Loucy (cell line): ENCODE results near the gene PDCL3.

Source experiments
- H2AFZ ChIP-seq: fragments of 200-600 bp; sonication (generic); 2 replicates; pipeline ENCODE4 v1.6.0; 2016; ENCODE audit warnings: antibody characterized with exemption, mild to moderate bottlenecking, low read length, moderate library complexity
- H3F3A ChIP-seq: fragments of 200-600 bp; 2 replicates; pipeline ENCODE4 v1.6.0; 2016; ENCODE audit warnings: antibody characterized with exemption, low read depth, mild to moderate bottlenecking
- H3K27me3 ChIP-seq: fragments of 200-600 bp; sonication (generic); 2 replicates; pipeline ENCODE4 v1.6.1; 2014; ENCODE audit warnings: low read length, mild to moderate bottlenecking; ENCODE audit not compliant: insufficient read depth, poor library complexity, severe bottlenecking
- H3K36me3 ChIP-seq: fragments of 200-600 bp; sonication (generic); 2 replicates; pipeline ENCODE4 v1.6.1; 2016; ENCODE audit warnings: low read length; ENCODE audit not compliant: insufficient read depth
- H3K4me1 ChIP-seq: fragments of 200-600 bp; sonication (generic); 2 replicates; pipeline ENCODE4 v1.5.1; 2014; ENCODE audit warnings: low read length, mild to moderate bottlenecking; ENCODE audit not compliant: insufficient read depth, poor library complexity, severe bottlenecking
- H3K4me2 ChIP-seq: fragments of 200-600 bp; sonication (generic); 2 replicates; pipeline ENCODE4 v1.6.0; 2014; ENCODE audit warnings: antibody characterized with exemption, low read length, low read depth, mild to moderate bottlenecking; ENCODE audit not compliant: poor library complexity, severe bottlenecking
- H3K4me3 ChIP-seq: fragments of 200-600 bp; sonication (generic); 2 replicates; pipeline ENCODE4 v1.5.1; 2014; ENCODE audit warnings: low read length, mild to moderate bottlenecking, mixed read lengths; ENCODE audit not compliant: poor library complexity, severe bottlenecking
- H3K79me2 ChIP-seq: fragments of 200-600 bp; sonication (generic); 2 replicates; pipeline ENCODE4 v1.6.1; 2014; ENCODE audit warnings: low read length; ENCODE audit not compliant: insufficient read depth
- H3K9ac ChIP-seq: fragments of 200-600 bp; sonication (generic); 2 replicates; pipeline ENCODE4 v1.6.0; 2014; ENCODE audit warnings: mild to moderate bottlenecking, low read depth, low read length, moderate library complexity; ENCODE audit not compliant: poor library complexity, severe bottlenecking
- H3K9me2 ChIP-seq: fragments of 200-600 bp; sonication (generic); replicated peaks from 2 replicates; pipeline ENCODE4 v1.6.1; 2016; ENCODE audit warnings: low read depth, low read length, mixed read lengths
- H3K9me3 ChIP-seq: fragments of 200-600 bp; sonication (generic); 2 replicates; pipeline ENCODE4 v1.6.1; 2014; ENCODE audit warnings: mild to moderate bottlenecking, antibody characterized with exemption, low read length, low read depth; ENCODE audit not compliant: insufficient read depth
- H4K20me1 ChIP-seq: fragments of 200-600 bp; sonication (generic); 2 replicates; pipeline ENCODE4 v1.6.0; 2014; ENCODE audit warnings: antibody characterized with exemption, low read length, mild to moderate bottlenecking; ENCODE audit not compliant: insufficient read depth, poor library complexity, severe bottlenecking
- CTCF ChIP-seq: fragments of 200-600 bp; sonication (generic); conservative IDR thresholded peaks from 2 replicates; pipeline ENCODE4 v1.5.1; 2014; ENCODE audit warnings: mild to moderate bottlenecking, antibody characterized with exemption, low read length
- EZH2phosphoT487 ChIP-seq: fragments of 200-600 bp; IDR thresholded peaks from 2 replicates; pipeline ENCODE4 v1.6.1; 2018; ENCODE audit warnings: antibody characterized with exemption, mild to moderate bottlenecking, moderate library complexity, borderline replicate concordance

The PDCL3 gene

GRCh38 chr2:100518801-100519200, 44.0 kb upstream of the PDCL3 start:
- no peaks in the 10 kb centered on the region for H4K20me1 ChIP-seq
- H3K79me2 ChIP-seq = no peaks in the 10 kb centered on the region
- H3K9me2 ChIP-seq = no peaks in the 10 kb centered on the region
- no peaks in the 10 kb centered on the region for H3K36me3 ChIP-seq
- H3K9me3 ChIP-seq = no peaks in the 10 kb centered on the region
- no peaks in the 10 kb centered on the region for H3K4me1 ChIP-seq
- no peak overlapping the region for H2AFZ ChIP-seq
- no peaks in the 10 kb centered on the region for H3F3A ChIP-seq
- no peak overlapping the region for H3K4me3 ChIP-seq
- TF ChIP-seq CTCF = no peak
- no peak for TF ChIP-seq EZH2phosphoT487
- no peak overlapping the region for H3K4me2 ChIP-seq
- H3K9ac ChIP-seq = no peak overlapping the region
- H3K27me3 ChIP-seq = no peaks in the 10 kb centered on the region

- no peaks in the 10 kb centered on the region for H3K79me2 ChIP-seq
- H3K9me2 ChIP-seq = no peaks in the 10 kb centered on the region
- H2AFZ ChIP-seq = no peak overlapping the region
- H3K9me3 ChIP-seq = no peaks in the 10 kb centered on the region
- H4K20me1 ChIP-seq = no peaks in the 10 kb centered on the region
- H3K27me3 ChIP-seq = no peaks in the 10 kb centered on the region
- no peaks in the 10 kb centered on the region for H3K4me1 ChIP-seq
- H3K4me3 ChIP-seq = no peak overlapping the region
- TF ChIP-seq CTCF (no peak), EZH2phosphoT487 (no peak)
- no peak overlapping the region for H3K4me2 ChIP-seq
- no peaks in the 10 kb centered on the region for H3K36me3 ChIP-seq
- no peak overlapping the region for H3K9ac ChIP-seq
- no peaks in the 10 kb centered on the region for H3F3A ChIP-seq
Observed at GRCh38 chr2:100520224-100520623, 42.6 kb upstream of the PDCL3 start.

GRCh38 chr2:100522430-100522829, 40.4 kb upstream of the PDCL3 start:
- no peaks in the 10 kb centered on the region for H3K27me3 ChIP-seq
- H3K4me1 ChIP-seq = no peaks in the 10 kb centered on the region
- no peaks in the 10 kb centered on the region for H4K20me1 ChIP-seq
- H3K79me2 ChIP-seq = no peaks in the 10 kb centered on the region
- no peak overlapping the region for H3K4me2 ChIP-seq
- H3K9ac ChIP-seq = no peak overlapping the region
- no peak overlapping the region for H3K4me3 ChIP-seq
- no peaks in the 10 kb centered on the region for H3K9me2 ChIP-seq
- no peaks in the 10 kb centered on the region for H3K36me3 ChIP-seq
- H3K9me3 ChIP-seq = no peaks in the 10 kb centered on the region
- no peak overlapping the region for H2AFZ ChIP-seq
- H3F3A ChIP-seq = no peaks in the 10 kb centered on the region
- TF ChIP-seq EZH2phosphoT487 (no peak), CTCF (no peak)
